HepG2 (cell line): ENCODE results near the gene DDI2. TPM values are rescaled to one million over a fixed set of nuclear protein-coding genes. Genes with fewer than 3 reads are reported as not detected.

Source experiments
- ATAC-seq: fragments of 200-7000 bp; cut with Tn5 transposase; 3 replicates; pipeline ENCODE4 v1.9.1; 2020; ENCODE audit warnings: mild to moderate bottlenecking, moderate library complexity
- BruUV-seq: library from RNA; stranded (reverse); fragments of 400-500 nt; replicated peaks from 2 replicates; lab custom pipeline; 2021; lab: Mats Ljungman, UMichigan
- CTCF ChIA-PET: fragments of 300-600 bp; formaldehyde crosslinking; extraction: SDS; loops from one replicate; lab custom pipeline; 2021; ENCODE audit warnings: low total read pairs, inconsistent platforms, low intra/inter-chr PET ratio; lab: Yijun Ruan, JAX
- POLR2A ChIA-PET: fragments of 350-600 bp; sonication (Branson Sonifier 250); formaldehyde crosslinking; loops from one replicate; lab custom pipeline; 2020; ENCODE audit warnings: antibody characterized with exemption, inconsistent platforms; lab: Yijun Ruan, JAX
- DNase-seq: peaks from one replicate; pipeline ENCODE4 v3.0.0-alpha.2; 2015; ENCODE audit warnings: low spot score
- FAIRE-seq: peaks from 3 replicates; lab custom pipeline; 2011; peaks lifted over from hg19 to GRCh38; lab: Jason Lieb, UNC
- H2AFZ ChIP-seq: one replicate; pipeline ENCODE4 v1.6.1; 2011; ENCODE audit warnings: low read length, inconsistent platforms
- H3K27ac ChIP-seq: fragments of 300-600 bp; 3 replicates; pipeline ENCODE4 v1.8.0; 2011; ENCODE audit warnings: mixed run types, mild to moderate bottlenecking, mixed read lengths, low read length, inconsistent platforms; ENCODE audit not compliant: insufficient read depth; ENCODE audit errors: extremely low read length
- H3K27me3 ChIP-seq, 2 experiments: fragments of 200-600 bp in 1 of 2; 2 replicates in 1 of 2; 3 replicates in 1 of 2; pipeline versions ENCODE4 v1.6.0 to v1.8.0; 2011; ENCODE audit warnings: low read length in 2 of 2, mild to moderate bottlenecking in 2 of 2, moderate library complexity in 2 of 2, inconsistent platforms in 1 of 2; ENCODE audit not compliant: insufficient read depth in 2 of 2, control insufficient read depth in 1 of 2
- H3K36me3 ChIP-seq, 2 experiments: fragments of 200-600 bp in 1 of 2; replicated peaks in 1 of 2; 2 replicates in 1 of 2; 3 replicates in 1 of 2; pipeline versions ENCODE4 v1.5.1 to v1.8.0; 2011; ENCODE audit warnings: low read length in 2 of 2, inconsistent platforms in 1 of 2; ENCODE audit not compliant: insufficient read depth in 2 of 2, control insufficient read depth in 1 of 2
- H3K4me1 ChIP-seq: 2 replicates; pipeline ENCODE4 v1.5.1; 2012; ENCODE audit warnings: low read length, inconsistent platforms; ENCODE audit not compliant: insufficient read depth
- H3K4me2 ChIP-seq: 2 replicates; pipeline ENCODE4 v1.6.0; 2011; ENCODE audit warnings: low read depth, low read length, inconsistent platforms
- H3K4me3 ChIP-seq, 3 experiments: fragments of 200-600 bp in 1 of 3; sonication (generic), shearing (Covaris generic) in 1 of 3; replicated peaks in 1 of 3; 2 replicates each; pipeline ENCODE4 v1.5.1; 2011 to 2016; ENCODE audit warnings: low read length in 3 of 3, inconsistent platforms in 2 of 3, low read depth in 2 of 3, mild to moderate bottlenecking in 2 of 3, control low read depth in 1 of 3, mixed read lengths in 1 of 3; ENCODE audit not compliant: insufficient read depth in 1 of 3
- H3K79me2 ChIP-seq: one replicate; pipeline ENCODE4 v1.6.1; 2011; ENCODE audit warnings: low read length, inconsistent platforms; ENCODE audit not compliant: insufficient read depth
- H3K9ac ChIP-seq: 2 replicates; pipeline ENCODE4 v1.6.0; 2011; ENCODE audit warnings: mild to moderate bottlenecking, low read depth, low read length, inconsistent platforms; ENCODE audit not compliant: insufficient read depth
- H3K9me3 ChIP-seq: 2 replicates; pipeline ENCODE4 v1.5.1; 2012; ENCODE audit warnings: mild to moderate bottlenecking, low read length
- H4K20me1 ChIP-seq: 2 replicates; pipeline ENCODE4 v1.6.0; 2011; ENCODE audit warnings: inconsistent platforms, mild to moderate bottlenecking, low read length, moderate library complexity; ENCODE audit not compliant: insufficient read depth
- ELF1 ChIP-seq: sonication (generic); formaldehyde crosslinking; IDR thresholded peaks from 2 replicates; pipeline ENCODE4 v1.4.0; 2020; ENCODE audit warnings: missing genetic modification reagents
- FOSL2 ChIP-seq: sonication (generic); formaldehyde crosslinking; IDR thresholded peaks from 2 replicates; pipeline ENCODE4 v1.4.0; 2020; ENCODE audit warnings: missing genetic modification reagents
- HNF4A ChIP-seq: sonication (generic); formaldehyde crosslinking; IDR thresholded peaks from 2 replicates; pipeline ENCODE4 v1.4.0; 2020; ENCODE audit warnings: missing genetic modification reagents
- NAIF1 ChIP-seq: sonication (generic); formaldehyde crosslinking; IDR thresholded peaks from 2 replicates; pipeline ENCODE4 v1.5.0; 2020; ENCODE audit warnings: mild to moderate bottlenecking, missing genetic modification reagents, borderline replicate concordance
- NR2F6 ChIP-seq, 2 experiments: IDR thresholded peaks; 2 replicates each; pipeline ENCODE4 v1.6.1; 2016; ENCODE audit warnings: antibody characterized with exemption in 1 of 2, mild to moderate bottlenecking in 1 of 2
- RFXAP ChIP-seq: sonication (generic); formaldehyde crosslinking; IDR thresholded peaks from 2 replicates; pipeline ENCODE4 v1.4.0; 2020; ENCODE audit warnings: missing genetic modification reagents, borderline replicate concordance
- RORA ChIP-seq: sonication (generic); formaldehyde crosslinking; IDR thresholded peaks from 2 replicates; pipeline ENCODE4 v1.5.0; 2020; ENCODE audit warnings: mild to moderate bottlenecking, missing genetic modification reagents, moderate library complexity
- TBX3 ChIP-seq: fragments of 450-650 bp; IDR thresholded peaks from 2 replicates; pipeline ENCODE4 v1.6.1; 2017; ENCODE audit warnings: antibody characterized with exemption, mild to moderate bottlenecking, inconsistent platforms, borderline replicate concordance
- ZBTB38 ChIP-seq: sonication (generic); formaldehyde crosslinking; IDR thresholded peaks from 2 replicates; pipeline ENCODE4 v1.5.1; 2020; ENCODE audit warnings: mild to moderate bottlenecking, missing genetic modification reagents
- ZC3H13 ChIP-seq: sonication (generic); formaldehyde crosslinking; IDR thresholded peaks from 2 replicates; pipeline ENCODE4 v1.8.1; 2023; ENCODE audit warnings: mild to moderate bottlenecking, missing genetic modification reagents, moderate library complexity
- ZNF557 ChIP-seq: sonication (generic); formaldehyde crosslinking; IDR thresholded peaks from 2 replicates; pipeline ENCODE4 v1.4.0; 2020; ENCODE audit warnings: missing genetic modification reagents
- WGBS: methylation state at CpG from one replicate; pipeline ENCODE4 v1.1.6; 2017; ENCODE audit warnings: low lambda C conversion rate; 5-methylcytosine and 5-hydroxymethylcytosine counted together
- in situ Hi-C: cut with HindIII; loops from 2 replicates; pipeline ENCODE4 v1.10.0; 2017; ENCODE audit warnings: low pct_unique_long_range_greater_than_20kb; ENCODE audit not compliant: extremely low pct_ligation_motif_present
- intact Hi-C: fragments of 100-400 bp; cut with micrococcal nuclease; formaldehyde crosslinking; loops from one replicate; pipeline ENCODE4 v1.10.0; 2022; ENCODE audit not compliant: unreplicated experiment
- polyA plus RNA-seq, 8 experiments: library from polyadenylated mRNA; depleted of rRNA in 3 of 8; stranded (reverse) in 7 of 8; unstranded in 1 of 8; fragments of >200 nt; fragmentation: Illumina TruSeq in 4 of 8; extraction: Trizol in 4 of 8; gene quantifications; 2 replicates each; pipeline versions ENCODE4 v1.2.1 to v1.2.3, GENCODE V29; 2011 to 2016; ENCODE audit warnings: low read depth in 4 of 8, missing spikeins in 1 of 8, mixed read lengths in 1 of 8; ENCODE audit not compliant: insufficient read depth in 1 of 8
- total RNA-seq, 5 experiments: library from RNA; depleted of rRNA; stranded (reverse); fragments of >200 nt; fragmentation: Illumina TruSeq; extraction: Trizol; gene quantifications; 2 replicates each; pipeline ENCODE4 v1.2.3, GENCODE V29; 2016; ENCODE audit warnings: low read depth in 1 of 5
- TF ChIP-seq, protein P1 (sequence below): sonication (generic); formaldehyde crosslinking; IDR thresholded peaks from 2 replicates; pipeline ENCODE4 v1.5.0; 2020; ENCODE audit warnings: mild to moderate bottlenecking, low read depth, missing genetic modification reagents, borderline replicate concordance
- TF ChIP-seq, protein P2 (sequence below): sonication (generic); IDR thresholded peaks from 2 replicates; pipeline ENCODE4 v1.6.1; 2016; ENCODE audit warnings: low read depth, borderline replicate concordance
- TF ChIP-seq, protein P3 (sequence below): IDR thresholded peaks from 2 replicates; pipeline ENCODE4 v1.6.1; 2016; ENCODE audit warnings: low read depth
- TF ChIP-seq, protein P4 (sequence below): IDR thresholded peaks from 2 replicates; pipeline ENCODE4 v1.6.1; 2016; ENCODE audit warnings: missing biosample characterization, missing genetic modification reagents, low read depth

DDI2 gene
- total and polyA plus RNA-seq, 2 of the 13 experiments (the other 11 are each of a cell fraction or from before 2014, with no cell fraction given) = 8.5 to 25.7 TPM

DNA sequence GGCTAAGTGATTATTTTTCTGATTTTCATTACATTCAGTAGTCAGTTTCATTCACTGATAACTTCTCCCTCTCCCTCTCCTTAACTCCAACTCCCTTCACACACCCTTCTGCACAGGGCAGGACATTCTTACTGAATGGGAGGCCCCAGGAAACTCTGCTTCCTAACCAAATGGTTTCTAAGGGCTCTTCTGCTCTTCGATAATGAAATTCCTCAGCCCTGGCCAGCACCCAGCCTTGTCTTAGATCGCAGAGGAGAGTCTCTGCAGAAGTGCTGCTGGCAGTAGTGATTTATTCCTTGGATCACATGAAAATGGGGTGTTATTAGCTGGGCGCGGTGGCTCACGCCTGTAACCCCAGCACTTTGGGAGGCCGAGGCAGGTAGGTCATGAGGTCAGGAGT is 83.2 kb downstream of the DDI2 start:
- intact Hi-C loops = no loop called here
- ChIA-PET CTCF (no interaction called here), POLR2A (no interaction called here)
- Histone ChIP-seq H3K36me3 (peaks cover 5 to 14% of the 10 kb centered on the region in 2 experiments; a peak in 4 of 5 replicates), H3K4me2 (no peak overlapping the region), H3K4me3 (no peak overlapping the region), H3K9me3 (no peaks in the 10 kb centered on the region), H3K4me1 (no peaks in the 10 kb centered on the region), H3K79me2 (no peaks in the 10 kb centered on the region), H3K9ac (no peak overlapping the region), H3K27me3 (no peaks in the 10 kb centered on the region), H2AFZ (no peak overlapping the region), H3K27ac (no peak overlapping the region), H4K20me1 (no peaks in the 10 kb centered on the region)
- in situ Hi-C loops = no loop called here
- no TSS peak for BruUV-seq
- DNase-seq (no peak), FAIRE-seq (no peak), ATAC-seq (no peak)
- 98% methylated on average over 6 of the region's 6 CpGs for WGBS
- no peak for TF ChIP-seq ZNF557 (CRISPR knock-in tag)
- no peak for TF ChIP-seq ZBTB38 (CRISPR knock-in tag)
- TF ChIP-seq, protein P1, sequence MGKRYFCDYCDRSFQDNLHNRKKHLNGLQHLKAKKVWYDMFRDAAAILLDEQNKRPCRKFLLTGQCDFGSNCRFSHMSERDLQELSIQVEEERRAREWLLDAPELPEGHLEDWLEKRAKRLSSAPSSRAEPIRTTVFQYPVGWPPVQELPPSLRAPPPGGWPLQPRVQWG = no peak
- TF ChIP-seq, protein P2, sequence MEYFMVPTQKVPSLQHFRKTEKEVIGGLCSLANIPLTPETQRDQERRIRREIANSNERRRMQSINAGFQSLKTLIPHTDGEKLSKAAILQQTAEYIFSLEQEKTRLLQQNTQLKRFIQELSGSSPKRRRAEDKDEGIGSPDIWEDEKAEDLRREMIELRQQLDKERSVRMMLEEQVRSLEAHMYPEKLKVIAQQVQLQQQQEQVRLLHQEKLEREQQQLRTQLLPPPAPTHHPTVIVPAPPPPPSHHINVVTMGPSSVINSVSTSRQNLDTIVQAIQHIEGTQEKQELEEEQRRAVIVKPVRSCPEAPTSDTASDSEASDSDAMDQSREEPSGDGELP = no peak
- TF ChIP-seq NR2F6 (IDR thresholded peaks at IDR 0.05) = no peak
- no peak for TF ChIP-seq NR2F6 (CRISPR knock-in tag; IDR thresholded peaks at IDR 0.05)
- no peak for TF ChIP-seq HNF4A (CRISPR knock-in tag)
- TF ChIP-seq ZC3H13 (CRISPR knock-in tag) = no peak
- TF ChIP-seq, protein P3, sequence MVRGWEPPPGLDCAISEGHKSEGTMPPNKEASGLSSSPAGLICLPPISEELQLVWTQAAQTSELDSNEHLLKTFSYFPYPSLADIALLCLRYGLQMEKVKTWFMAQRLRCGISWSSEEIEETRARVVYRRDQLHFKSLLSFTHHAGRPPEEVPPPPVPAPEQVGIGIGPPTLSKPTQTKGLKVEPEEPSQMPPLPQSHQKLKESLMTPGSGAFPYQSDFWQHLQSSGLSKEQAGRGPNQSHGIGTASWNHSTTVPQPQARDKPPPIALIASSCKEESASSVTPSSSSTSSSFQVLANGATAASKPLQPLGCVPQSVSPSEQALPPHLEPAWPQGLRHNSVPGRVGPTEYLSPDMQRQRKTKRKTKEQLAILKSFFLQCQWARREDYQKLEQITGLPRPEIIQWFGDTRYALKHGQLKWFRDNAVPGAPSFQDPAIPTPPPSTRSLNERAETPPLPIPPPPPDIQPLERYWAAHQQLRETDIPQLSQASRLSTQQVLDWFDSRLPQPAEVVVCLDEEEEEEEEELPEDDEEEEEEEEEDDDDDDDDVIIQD (CRISPR knock-in tag) = no peak
- TF ChIP-seq RORA (CRISPR knock-in tag) = no peak
- TF ChIP-seq TBX3 = no peak
- no peak for TF ChIP-seq RFXAP (CRISPR knock-in tag)
- no peak for TF ChIP-seq FOSL2 (CRISPR knock-in tag)
- no peak for TF ChIP-seq ELF1
- TF ChIP-seq, protein P4, sequence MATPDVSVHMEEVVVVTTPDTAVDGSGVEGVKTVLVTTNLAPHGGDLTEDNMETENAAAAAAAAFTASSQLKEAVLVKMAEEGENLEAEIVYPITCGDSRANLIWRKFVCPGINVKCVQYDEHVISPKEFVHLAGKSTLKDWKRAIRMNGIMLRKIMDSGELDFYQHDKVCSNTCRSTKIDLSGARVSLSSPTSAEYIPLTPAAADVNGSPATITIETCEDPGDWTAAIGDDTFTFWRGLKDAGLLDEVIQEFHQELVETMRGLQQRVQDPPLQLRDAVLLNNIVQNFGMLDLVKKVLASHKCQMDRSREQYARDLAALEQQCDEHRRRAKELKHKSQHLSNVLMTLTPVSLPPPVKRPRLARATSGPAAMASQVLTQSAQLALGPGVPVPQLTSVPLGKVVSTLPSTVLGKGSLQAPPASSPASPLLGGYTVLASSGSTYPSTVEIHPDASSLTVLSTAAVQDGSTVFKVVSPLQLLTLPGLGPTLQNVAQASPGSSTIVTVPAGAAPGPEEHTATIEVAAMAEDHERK (CRISPR knock-in tag) = no peak
- no peak for TF ChIP-seq NAIF1 (CRISPR knock-in tag)
